Skin epidermis (tissue), 12 donors: Measurements from ENCODE around the gene BCAP31.

ENCODE experiments used
- H3K27ac ChIP-seq, 21 experiments: fragments of 200-600 bp; sonication (generic) in 11 of 21; one replicate each; pipeline ENCODE4 v1.5.0; 2020; ENCODE audit warnings: mild to moderate bottlenecking in 3 of 21, inconsistent platforms in 2 of 21, moderate library complexity in 2 of 21
- H3K4me3 ChIP-seq, 7 experiments: fragments of 200-600 bp; sonication (generic) in 2 of 7; one replicate each; pipeline ENCODE4 v1.5.0; 2020; ENCODE audit warnings: inconsistent platforms in 2 of 7, mild to moderate bottlenecking in 2 of 7, moderate library complexity in 1 of 7

Gene BCAP31

DNA sequence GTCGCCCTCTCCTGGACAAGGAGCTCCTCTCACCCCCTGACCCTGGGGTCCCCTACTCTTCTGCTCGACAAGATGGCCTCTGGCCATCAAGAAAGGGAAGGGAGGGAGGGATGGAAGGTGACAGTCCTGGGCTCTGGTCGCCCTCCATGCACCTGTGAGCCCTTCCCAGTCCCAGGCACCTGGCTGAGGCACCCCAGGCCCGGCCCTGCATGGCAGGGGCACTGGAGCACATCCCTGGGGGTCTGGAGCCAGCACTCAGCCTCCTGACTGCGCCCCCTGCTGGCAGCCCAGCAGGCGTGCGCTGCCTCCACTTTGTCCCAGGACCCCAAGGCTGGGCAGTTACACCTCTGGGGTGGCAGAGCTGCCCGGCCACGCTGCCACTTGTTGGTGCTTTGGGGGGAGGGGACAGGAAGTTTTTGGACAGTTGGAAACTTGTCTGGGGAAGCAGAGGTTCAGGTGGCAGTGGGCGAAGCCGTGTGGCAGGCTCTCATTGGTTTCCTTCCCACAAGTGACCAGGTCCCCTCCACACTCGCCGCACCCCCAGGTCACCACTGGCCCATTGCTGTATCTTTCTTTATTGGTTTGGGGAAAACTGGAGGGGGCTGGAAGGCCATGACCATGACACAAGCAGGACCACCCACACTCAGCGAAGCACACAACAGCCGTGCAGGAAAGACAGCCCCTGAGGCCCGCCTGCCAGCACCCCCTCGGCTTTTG is 54.9 kb downstream of the BCAP31 start:
- no peak overlapping the region for H3K27ac ChIP-seq
- H3K4me3 ChIP-seq: no peak overlapping the region

DNA sequence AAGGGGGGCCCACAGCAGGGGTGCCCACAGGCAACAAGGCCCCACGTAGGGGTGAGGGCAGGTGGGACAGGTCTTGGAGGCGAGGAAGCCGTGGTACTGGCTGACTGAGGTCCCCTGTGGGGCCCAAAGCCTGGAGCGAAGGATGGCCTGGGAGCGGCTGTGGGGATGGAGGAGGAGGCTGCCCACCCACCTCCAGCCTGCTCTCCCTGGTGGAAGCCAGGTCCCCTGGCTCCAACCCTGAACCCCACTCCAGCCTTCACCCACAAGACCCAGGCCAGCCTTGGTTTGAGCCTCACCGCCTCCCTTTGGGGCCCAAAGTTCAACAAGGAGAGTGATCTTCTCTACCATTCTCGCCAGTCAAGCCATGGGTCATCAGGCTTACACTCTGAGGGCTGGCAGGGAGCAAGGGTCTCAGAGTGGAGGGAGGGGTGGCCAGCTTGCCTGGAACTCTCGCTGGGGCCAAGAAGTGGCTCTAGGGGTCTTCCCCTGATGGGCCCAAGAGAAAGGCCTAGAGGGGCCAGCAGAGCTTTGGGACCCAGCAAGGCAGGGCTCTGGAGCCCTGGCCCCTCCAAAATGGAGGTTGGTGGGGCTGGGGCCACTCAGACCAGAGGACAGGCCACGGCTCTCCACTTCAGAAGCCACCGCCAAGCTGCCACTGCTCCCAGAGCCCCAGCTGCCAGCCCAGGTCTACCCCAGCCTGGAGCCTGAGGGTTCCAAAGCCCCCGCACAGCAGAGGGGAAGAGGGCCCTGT is 55.6 kb downstream of the BCAP31 start:
- Histone ChIP-seq H3K27ac (no peak overlapping the region), H3K4me3 (no peak overlapping the region)

DNA sequence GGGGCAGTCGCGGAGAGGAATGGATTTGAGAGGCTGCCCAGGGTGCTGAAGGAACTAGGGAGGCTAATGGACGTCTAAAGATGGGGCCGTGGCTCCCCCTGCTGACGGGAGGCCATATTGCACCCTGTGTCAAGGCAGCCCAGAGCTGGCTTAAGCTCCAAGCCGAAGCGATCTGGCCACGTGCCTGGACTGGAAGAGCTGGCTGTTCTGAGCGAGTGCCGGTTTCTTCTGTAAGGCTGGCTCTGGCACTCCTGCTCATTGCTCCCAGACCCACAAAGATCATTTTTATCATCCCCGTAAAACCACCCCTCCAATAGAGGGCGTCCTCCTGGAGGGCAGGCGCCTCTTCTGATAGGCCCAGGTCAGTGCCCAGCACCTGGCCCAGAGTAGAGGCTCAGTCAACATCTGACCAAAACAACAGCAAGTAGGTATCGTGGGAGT is 56.2 kb downstream of the BCAP31 start:
- no peak overlapping the region for H3K27ac ChIP-seq
- H3K4me3 ChIP-seq: no peak overlapping the region

- Histone ChIP-seq H3K27ac (no peak overlapping the region), H3K4me3 (no peak overlapping the region)
These were observed 56.8 kb downstream of the BCAP31 start for GRCh38 chrX:153667281-153667955.

- H3K4me3 ChIP-seq: no peak overlapping the region
- H3K27ac ChIP-seq: no peak overlapping the region
These were observed 58.4 kb downstream of the BCAP31 start for GRCh38 chrX:153665726-153666306.

DNA sequence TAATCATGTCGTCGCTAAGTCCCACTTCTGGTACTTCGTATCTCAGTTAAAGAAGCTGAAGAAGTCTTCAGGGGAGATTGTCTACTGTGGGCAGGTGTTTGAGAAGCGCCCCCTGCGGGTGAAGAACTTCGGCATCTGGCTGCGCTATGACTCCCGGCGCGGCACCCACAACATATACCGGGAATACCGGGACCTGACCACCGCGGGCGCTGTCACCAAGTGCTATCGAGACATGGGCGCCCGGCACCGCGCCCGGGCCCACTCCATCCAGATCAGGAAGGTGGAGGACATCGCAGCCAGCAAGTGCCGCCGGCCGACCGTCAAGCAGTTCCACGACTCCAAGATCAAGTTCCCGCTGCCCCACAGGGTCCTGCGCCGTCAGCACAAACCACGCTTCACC is 61.9 kb downstream of the BCAP31 start:
- no peak overlapping the region for H3K27ac ChIP-seq
- H3K4me3 ChIP-seq: no peak overlapping the region

GRCh38 chrX:153659268-153659667 is 64.9 kb downstream of the BCAP31 start:
- no peak overlapping the region for H3K4me3 ChIP-seq
- no peak overlapping the region for H3K27ac ChIP-seq

GRCh38 chrX:153657161-153657560 is 67.0 kb downstream of the BCAP31 start:
- H3K4me3 ChIP-seq: no peak overlapping the region
- no peak overlapping the region for H3K27ac ChIP-seq

DNA sequence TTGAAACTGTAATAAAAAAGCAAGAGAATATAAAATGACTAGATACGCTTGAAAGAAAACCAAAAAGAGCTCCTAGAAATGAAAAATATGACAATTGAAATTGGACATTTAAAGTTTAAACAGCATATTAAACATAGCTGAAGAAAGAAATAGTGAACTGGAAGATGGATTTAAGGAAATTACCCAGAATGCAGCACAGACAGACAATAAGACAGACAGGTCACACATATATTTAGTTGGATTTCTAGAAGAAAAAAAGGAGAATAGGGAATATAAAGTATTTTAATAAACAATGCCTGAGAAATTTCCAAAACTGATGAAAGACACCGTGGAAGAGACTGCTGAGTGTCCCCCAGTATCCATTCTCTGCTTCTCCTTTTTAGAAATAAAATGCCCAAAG is 70.6 kb downstream of the BCAP31 start:
- H3K27ac ChIP-seq: no peak overlapping the region
- no peak overlapping the region for H3K4me3 ChIP-seq

- Histone ChIP-seq H3K27ac (no peak overlapping the region), H3K4me3 (no peak overlapping the region)
These were observed 72.6 kb downstream of the BCAP31 start for GRCh38 chrX:153651540-153652079.

DNA sequence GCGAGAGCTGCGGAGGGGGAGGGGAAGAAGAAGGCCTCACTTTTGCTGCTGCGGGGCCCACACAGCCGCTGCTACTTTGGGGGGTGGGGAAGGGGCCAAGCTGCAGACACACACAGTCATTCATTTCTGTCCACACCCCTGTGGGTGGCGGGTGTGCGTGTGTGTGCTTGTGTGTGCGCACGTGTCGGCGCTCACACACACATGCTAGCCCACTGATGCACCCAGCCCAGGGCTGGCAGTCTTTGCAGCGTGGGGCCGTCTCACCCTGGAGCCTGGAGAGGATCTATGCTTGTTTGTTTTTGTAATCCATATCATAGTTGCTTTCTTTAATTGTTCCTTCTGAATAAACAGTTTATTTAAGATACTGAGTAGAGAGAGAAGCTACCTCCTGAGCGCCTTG is 73.2 kb downstream of the BCAP31 start:
- H3K4me3 ChIP-seq: no peak overlapping the region

More for the DNA sequence above, 73.2 kb downstream of the BCAP31 start:
- H3K27ac ChIP-seq: no peak overlapping the region
